Measurements from ENCODE around the gene DIP2C. TPM values are rescaled to one million over a fixed set of nuclear protein-coding genes. Genes with fewer than 3 reads are reported as not detected.

DIP2C gene
- total RNA-seq, 8 experiments from 2014 or later, result 1.9 to 26.3 (median 19.8) TPM

DNA sequence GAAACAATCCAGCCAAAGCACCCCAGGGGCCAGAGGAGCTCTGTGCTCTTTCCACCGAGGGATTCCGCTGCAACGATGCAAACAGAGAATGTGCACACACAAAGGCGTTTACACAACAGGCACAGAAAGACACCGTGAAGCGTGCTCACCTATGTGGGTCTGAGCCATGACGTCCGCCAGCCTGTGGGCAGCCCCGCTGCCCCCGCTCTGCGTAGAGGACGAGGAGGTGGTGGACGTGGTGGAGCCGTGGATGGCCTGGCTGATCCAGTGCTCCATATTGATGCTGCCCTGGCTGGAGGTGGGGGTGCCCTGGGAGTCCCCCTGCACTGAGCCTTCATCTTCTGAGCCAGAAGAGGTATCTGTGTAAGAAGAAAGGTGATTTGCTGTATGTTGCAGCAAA is 266.8 kb downstream of the DIP2C start:
- Histone ChIP-seq H3K27ac (no peak overlapping the region), H3K4me1 (replicated peaks in 1 of 2) (peaks cover 0 to 8% of the 10 kb centered on the region in 2 donors), H3K4me3 (no peak overlapping the region)
- ATAC-seq (replicated peaks in 6 of 8), result peak in 1 of 8 experiments; percentile 31
- WGBS, 10 experiments, result 67 to 90% methylated on average over 4 to 7 of the region's 14 CpGs; no CpG with 5 or more reads in 8 of the 10 experiments
- in situ Hi-C loops (cut with MboI; ENCODE audit: low pct_unique_long_range_greater_than_20kb in 2 of 9, low sequenced_read_pairs in 9 of 9, unreplicated experiment in 9 of 9), result no loop called here

DNA sequence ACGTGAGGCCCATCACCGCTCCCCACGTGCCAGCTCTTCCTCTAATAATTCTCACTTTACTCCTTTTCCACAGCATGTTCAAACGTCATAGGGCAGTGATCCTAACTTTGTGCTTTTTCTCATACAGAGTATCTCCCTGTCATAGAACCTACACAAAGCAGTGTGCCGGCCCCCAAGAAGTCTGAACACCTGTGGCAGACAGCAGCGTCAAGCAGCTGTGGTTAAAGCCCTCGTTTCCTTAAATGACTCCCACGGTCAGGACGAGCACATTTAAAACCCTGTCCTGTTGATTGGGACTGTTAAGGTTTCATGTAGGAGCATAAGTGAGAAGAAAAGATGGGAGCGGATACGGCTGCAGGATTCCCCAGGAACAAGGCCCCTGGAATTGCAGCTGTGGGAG is 267.2 kb downstream of the DIP2C start:
- WGBS, 10 experiments, result 77 to 100% (median 86%) methylated on average over 1 to 8 of the region's 11 CpGs; no CpG with 5 or more reads in 4 of the 10 experiments

DNA sequence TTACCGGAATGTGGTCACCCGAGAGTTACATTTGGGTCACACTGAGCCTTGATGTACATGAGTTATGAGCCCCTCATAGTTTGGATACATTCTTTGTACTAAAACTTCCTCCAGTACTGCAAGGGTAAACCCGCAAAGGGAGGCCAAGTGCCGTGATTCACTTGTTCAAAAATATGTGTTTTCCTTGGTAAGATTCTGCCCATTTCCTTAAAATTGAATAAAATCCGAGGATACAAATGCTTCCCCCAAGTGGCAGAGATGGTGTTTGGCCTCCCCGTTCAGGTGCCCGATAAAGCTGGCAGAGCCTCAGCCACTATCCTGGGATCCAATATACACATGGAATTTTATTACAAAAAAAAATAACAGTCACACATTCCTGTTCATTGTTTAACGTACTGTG is 268.3 kb downstream of the DIP2C start:
- no peak overlapping the region for H3K27ac ChIP-seq
- no peak for ATAC-seq (replicated peaks in 6 of 8)
- H3K4me3 ChIP-seq, result no peak overlapping the region
- H3K4me1 ChIP-seq (replicated peaks in 1 of 2), result peaks cover 0 to 8% of the 10 kb centered on the region in 2 donors
- in situ Hi-C loops (cut with MboI; ENCODE audit: low pct_unique_long_range_greater_than_20kb in 2 of 9, low sequenced_read_pairs in 9 of 9, unreplicated experiment in 9 of 9), result no loop called here
- 8 to 98% (median 93%) methylated on average over 2 to 8 of the region's 8 CpGs; no CpG with 5 or more reads in 1 of the 10 experiments for WGBS, 10 experiments

More for the DNA sequence above, 267.2 kb downstream of the DIP2C start:
- Histone ChIP-seq H3K4me3 (no peak overlapping the region), H3K4me1 (replicated peaks in 1 of 2) (peaks cover 0 to 8% of the 10 kb centered on the region in 2 donors), H3K27ac (no peak overlapping the region)
- in situ Hi-C loops (cut with MboI; ENCODE audit: low pct_unique_long_range_greater_than_20kb in 2 of 9, low sequenced_read_pairs in 9 of 9, unreplicated experiment in 9 of 9), result no loop called here
- ATAC-seq (replicated peaks in 6 of 8), result no peak

DNA sequence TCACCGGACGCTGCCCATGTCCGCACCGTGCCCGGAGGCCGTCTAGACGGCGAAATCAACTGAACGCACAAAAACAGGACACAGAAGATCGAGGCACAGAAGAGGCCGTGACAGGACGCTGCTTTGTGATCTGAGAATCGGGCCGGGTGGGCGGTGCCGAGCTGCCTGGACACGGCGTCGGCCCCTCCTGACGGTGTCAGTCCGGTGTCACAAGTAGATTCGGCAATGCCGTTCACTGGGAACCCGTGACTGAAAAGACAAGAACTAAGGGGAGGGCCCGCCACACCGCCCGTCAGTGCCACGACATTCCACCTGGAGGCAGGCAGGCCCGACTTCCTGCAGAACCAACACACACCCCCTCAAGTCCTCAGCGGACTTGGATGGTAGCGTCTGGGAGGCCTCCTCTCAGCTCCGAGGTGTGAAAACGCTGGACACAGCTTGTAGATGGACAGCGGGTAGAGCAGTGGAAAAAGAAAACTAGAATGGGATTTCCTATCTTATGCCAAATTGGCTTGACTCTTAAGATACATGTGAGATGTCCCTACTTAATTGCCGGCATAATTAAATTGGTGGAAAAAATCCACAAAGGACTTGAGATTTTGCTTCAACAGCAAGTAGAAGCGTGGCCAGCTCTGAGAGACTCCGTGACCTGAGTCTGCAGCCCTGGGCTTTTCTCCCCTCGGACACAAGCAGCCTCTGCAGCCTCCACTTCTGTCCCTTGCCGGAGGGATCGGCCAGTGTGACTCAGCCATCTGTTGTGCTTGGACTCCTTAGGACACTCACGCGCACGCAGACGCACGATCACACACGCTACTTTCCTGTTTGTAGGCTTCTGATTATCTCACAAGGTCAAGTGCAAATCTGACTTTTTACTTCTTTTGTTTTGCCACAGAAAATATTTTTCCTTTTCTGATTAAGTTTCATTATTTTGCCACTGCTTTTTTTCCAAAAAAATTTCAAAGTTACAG is 269.0 kb downstream of the DIP2C start:
- 87 to 99% (median 96%) methylated on average over 3 to 23 of the region's 46 CpGs; no CpG with 5 or more reads in 1 of the 10 experiments for WGBS, 10 experiments
- ATAC-seq (replicated peaks in 6 of 8), result no peak
- Histone ChIP-seq H3K27ac (no peak overlapping the region), H3K4me3 (no peak overlapping the region), H3K4me1 (replicated peaks in 1 of 2) (peaks cover 0 to 8% of the 10 kb centered on the region in 2 donors)
- in situ Hi-C loops (cut with MboI; ENCODE audit: low pct_unique_long_range_greater_than_20kb in 2 of 9, low sequenced_read_pairs in 9 of 9, unreplicated experiment in 9 of 9), result no loop called here

DNA sequence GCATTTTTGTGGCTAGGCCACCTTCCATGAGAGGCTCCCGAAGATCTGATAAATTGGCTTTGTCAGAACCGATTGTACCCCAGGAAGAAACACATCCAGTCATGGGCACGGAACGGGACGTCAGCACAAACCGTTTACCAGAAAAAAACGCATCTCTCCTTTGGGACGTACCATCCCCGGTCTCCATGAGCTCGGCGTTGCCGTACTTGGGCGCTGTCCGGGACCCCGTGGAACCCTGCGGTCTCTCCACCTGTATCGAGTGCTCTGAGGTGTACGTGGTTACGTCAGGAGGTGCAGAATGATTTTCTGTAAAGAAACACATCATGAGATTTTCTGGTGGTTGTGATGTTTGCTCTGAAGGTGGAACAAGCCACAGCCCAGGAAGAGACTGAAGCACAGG is 270.6 kb downstream of the DIP2C start:
- WGBS, 10 experiments, result 79 to 100% (median 94%) methylated on average over 1 to 15 of the region's 19 CpGs; no CpG with 5 or more reads in 1 of the 10 experiments
- H3K27ac ChIP-seq, result no peak overlapping the region
- no peak overlapping the region for H3K4me3 ChIP-seq
- ATAC-seq (replicated peaks in 6 of 8), result no peak
- H3K4me1 ChIP-seq (replicated peaks in 1 of 2), result peaks cover 0 to 8% of the 10 kb centered on the region in 2 donors
- in situ Hi-C loops (cut with MboI; ENCODE audit: low pct_unique_long_range_greater_than_20kb in 2 of 9, low sequenced_read_pairs in 9 of 9, unreplicated experiment in 9 of 9), result no loop called here

DNA sequence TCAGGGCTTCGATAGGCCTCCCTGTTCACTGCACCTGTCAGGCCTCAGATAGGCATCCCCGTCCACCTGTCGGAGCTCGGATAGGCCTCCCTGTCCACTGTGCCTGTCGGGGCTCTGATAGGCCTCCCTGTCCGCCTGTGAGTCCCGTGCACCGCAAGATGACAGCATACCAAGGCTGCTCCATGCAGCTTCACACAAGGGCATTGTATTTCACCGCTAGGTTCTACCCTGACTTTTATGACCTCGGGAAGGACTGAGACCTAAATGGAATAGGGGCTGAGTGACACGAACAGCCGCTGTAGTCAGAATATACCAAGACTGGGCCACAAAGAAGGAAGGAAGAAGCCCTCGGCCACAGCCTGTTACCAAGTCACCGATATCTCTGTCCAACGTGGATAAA is 271.2 kb downstream of the DIP2C start:
- WGBS, 10 experiments, result 73 to 100% (median 89%) methylated on average over 2 to 6 of the region's 15 CpGs; no CpG with 5 or more reads in 4 of the 10 experiments
- ATAC-seq (replicated peaks in 6 of 8), result no peak
- H3K4me3 ChIP-seq, result no peak overlapping the region
- in situ Hi-C loops (cut with MboI; ENCODE audit: low pct_unique_long_range_greater_than_20kb in 2 of 9, low sequenced_read_pairs in 9 of 9, unreplicated experiment in 9 of 9), result no loop called here
- H3K27ac ChIP-seq, result no peak overlapping the region
- peaks cover 0 to 3% of the 10 kb centered on the region in 2 donors for H3K4me1 ChIP-seq (replicated peaks in 1 of 2)

DNA sequence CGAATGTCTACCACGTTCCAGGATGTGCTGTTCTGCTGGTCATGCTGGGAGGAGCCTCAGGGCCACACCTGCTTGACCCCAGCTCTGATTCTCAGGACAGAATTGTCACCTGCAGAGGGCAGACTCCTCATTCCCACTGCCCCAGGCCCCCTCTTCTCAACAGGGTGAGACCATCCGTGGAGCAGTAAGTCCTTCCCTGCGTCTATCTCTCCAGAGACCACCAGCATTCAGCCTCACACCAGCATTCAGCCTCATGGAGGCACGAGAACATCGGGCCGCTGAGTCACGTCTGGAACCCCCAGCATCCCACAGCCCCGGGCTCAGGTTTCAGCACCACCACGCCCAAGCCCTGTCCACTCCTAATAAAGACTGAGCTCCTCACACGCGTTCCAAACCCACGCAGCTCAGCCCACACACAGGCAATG is 273.4 kb downstream of the DIP2C start:
- Histone ChIP-seq H3K4me3 (no peak overlapping the region), H3K4me1 (replicated peaks in 1 of 2) (no peaks in the 10 kb centered on the region), H3K27ac (no peak overlapping the region)
- 40 to 100% (median 76%) methylated on average over 1 to 11 of the region's 13 CpGs; no CpG with 5 or more reads in 2 of the 10 experiments for WGBS, 10 experiments
- peak in 1 of 8 experiments; percentile 75 for ATAC-seq (replicated peaks in 6 of 8)
- in situ Hi-C loops (cut with MboI; ENCODE audit: low pct_unique_long_range_greater_than_20kb in 2 of 9, low sequenced_read_pairs in 9 of 9, unreplicated experiment in 9 of 9), result no loop called here

DNA sequence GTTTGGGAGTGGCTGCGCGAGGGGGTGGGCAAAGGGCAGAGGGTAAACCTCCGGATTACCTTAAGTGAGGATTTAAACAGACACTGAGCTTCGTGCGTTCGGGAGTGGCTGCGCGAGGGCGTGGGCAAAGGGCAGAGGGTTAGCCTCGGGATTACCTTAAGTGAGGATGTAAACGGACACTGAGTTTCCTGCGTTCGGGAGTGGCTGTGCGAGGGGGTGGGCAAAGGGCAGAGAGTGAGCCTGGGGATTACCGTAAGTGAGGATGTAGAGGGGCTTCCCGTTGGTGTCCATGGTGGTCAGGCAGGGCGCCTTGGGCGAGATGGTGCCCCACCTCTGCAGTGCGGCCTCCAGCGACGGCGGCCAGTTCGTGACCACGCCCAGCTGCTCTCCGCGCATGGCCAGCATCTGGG is 275.8 kb downstream of the DIP2C start:
- in situ Hi-C loops (cut with MboI; ENCODE audit: low pct_unique_long_range_greater_than_20kb in 2 of 9, low sequenced_read_pairs in 9 of 9, unreplicated experiment in 9 of 9), result no loop called here
- no peak overlapping the region for H3K27ac ChIP-seq
- 80 to 97% (median 87%) methylated on average over 3 to 15 of the region's 26 CpGs; no CpG with 5 or more reads in 3 of the 10 experiments for WGBS, 10 experiments
- no peak overlapping the region for H3K4me3 ChIP-seq
- no peaks in the 10 kb centered on the region for H3K4me1 ChIP-seq (replicated peaks in 1 of 2)
- peak in 1 of 8 experiments; percentile 20 for ATAC-seq (replicated peaks in 6 of 8)

DNA sequence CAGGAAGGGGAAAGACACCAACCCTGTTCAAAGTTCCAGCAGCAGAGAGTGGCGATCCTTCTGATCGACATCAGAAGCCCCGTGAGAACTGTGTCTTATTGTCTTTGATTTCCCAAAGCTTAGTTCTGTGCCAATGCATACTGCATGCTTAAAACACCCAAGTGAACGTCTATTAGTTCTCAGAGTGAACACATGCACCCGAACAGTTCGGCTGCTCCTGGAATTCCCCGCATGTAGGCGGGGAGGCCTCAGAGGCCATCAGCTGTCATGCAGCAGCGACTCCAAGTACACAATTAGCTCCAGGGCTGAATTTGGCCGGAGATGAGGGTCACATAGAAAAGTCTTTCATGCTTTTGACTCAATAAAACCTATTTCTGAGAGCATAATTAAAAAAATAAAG is 277.4 kb downstream of the DIP2C start:
- ATAC-seq (replicated peaks in 6 of 8), result peak in 2 of 8 experiments; percentile 63 to 88
- Histone ChIP-seq H3K4me3 (no peak overlapping the region), H3K4me1 (replicated peaks in 1 of 2) (no peaks in the 10 kb centered on the region), H3K27ac (no peak overlapping the region)
- in situ Hi-C loops (cut with MboI; ENCODE audit: low pct_unique_long_range_greater_than_20kb in 2 of 9, low sequenced_read_pairs in 9 of 9, unreplicated experiment in 9 of 9), result no loop called here
- 30 to 100% (median 80%) methylated on average over 1 to 10 of the region's 10 CpGs; no CpG with 5 or more reads in 1 of the 10 experiments for WGBS, 10 experiments

DNA sequence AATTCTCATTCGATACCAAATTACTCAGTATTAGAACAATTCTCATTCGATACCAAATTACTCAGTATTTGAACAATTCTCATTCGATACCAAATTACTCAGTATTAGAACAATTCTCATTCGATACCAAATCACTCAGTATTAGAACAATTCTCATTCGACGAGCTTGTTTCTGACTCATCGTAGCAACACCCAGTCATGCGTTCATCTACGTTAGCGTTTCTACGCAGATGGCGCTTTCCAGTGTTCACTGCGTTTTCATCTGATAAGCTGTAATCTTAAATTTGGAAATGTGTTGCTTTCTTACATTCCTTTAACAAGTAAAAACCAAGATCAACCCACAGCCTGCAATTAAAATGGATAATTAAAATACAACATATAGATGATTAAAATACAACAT is 277.9 kb downstream of the DIP2C start:
- H3K4me3 ChIP-seq, result no peak overlapping the region
- H3K4me1 ChIP-seq (replicated peaks in 1 of 2), result no peaks in the 10 kb centered on the region
- no peak overlapping the region for H3K27ac ChIP-seq
- WGBS, 10 experiments, result 78 to 98% (median 95%) methylated on average over 6 to 13 of the region's 13 CpGs
- in situ Hi-C loops (cut with MboI; ENCODE audit: low pct_unique_long_range_greater_than_20kb in 2 of 9, low sequenced_read_pairs in 9 of 9, unreplicated experiment in 9 of 9), result no loop called here
- no peak for ATAC-seq (replicated peaks in 6 of 8)

DNA sequence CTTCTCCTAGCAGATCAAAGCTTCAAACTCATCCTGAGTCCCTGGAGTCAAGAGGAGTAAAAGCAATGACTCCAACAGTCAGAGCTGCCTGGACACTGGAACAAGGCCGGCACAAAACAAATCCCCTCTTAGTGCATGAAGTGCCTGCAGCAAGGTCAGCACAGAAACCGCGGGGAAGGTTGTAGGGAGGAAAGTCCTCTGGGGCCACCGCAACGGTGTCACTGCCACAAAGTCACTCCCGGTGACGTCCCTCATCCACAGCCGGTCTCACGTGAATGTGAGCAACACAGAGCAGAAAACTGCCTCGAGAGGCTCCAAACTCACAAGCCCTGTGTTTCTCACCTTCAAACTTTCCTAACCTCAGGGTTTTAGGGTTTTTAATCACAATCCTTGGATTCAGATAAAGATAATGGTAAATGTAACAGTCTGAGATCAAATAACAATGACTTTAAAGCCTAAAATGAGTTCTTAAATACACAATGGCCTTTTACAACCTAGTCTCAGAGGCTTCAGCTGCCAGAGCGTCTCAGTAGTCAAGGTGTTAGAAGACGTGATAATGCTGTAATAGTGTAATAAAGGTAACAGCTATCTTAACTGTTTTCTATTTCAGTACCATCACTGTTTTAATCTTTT is 279.9 kb downstream of the DIP2C start:
- Histone ChIP-seq H3K4me1 (replicated peaks in 1 of 2) (no peaks in the 10 kb centered on the region), H3K27ac (no peak overlapping the region), H3K4me3 (no peak overlapping the region)
- no peak for ATAC-seq (replicated peaks in 6 of 8)
- in situ Hi-C loops (cut with MboI; ENCODE audit: low pct_unique_long_range_greater_than_20kb in 2 of 9, low sequenced_read_pairs in 9 of 9, unreplicated experiment in 9 of 9), result no loop called here
- WGBS, 10 experiments, result 67 to 100% (median 95%) methylated on average over 1 to 8 of the region's 12 CpGs; no CpG with 5 or more reads in 2 of the 10 experiments

DNA sequence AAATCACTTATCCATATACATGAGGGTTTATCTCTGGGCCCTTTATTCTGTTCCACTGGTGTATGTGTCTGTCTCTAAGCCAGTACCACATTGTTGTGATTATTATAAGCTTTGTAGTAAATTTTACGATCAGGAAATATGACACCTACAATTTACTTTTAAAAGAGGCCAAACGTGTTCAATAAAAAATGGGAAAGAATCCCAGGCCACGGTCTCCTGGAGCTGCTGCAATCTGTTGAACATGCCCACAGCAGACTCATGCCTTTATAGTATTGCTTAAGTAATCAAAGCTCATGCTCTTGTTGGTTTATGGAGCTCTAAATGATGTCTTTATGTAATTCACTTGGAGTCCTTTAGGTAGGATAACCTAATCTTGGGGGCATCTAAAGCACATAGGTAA is 281.2 kb downstream of the DIP2C start:
- in situ Hi-C loops (cut with MboI; ENCODE audit: low pct_unique_long_range_greater_than_20kb in 2 of 9, low sequenced_read_pairs in 9 of 9, unreplicated experiment in 9 of 9), result no loop called here
- peak in 1 of 8 experiments; percentile 38 for ATAC-seq (replicated peaks in 6 of 8)
- H3K27ac ChIP-seq, result no peak overlapping the region
- WGBS, 10 experiments, result 8 to 100% (median 60%) methylated on average over 1 to 3 of the region's 3 CpGs; no CpG with 5 or more reads in 1 of the 10 experiments
- H3K4me3 ChIP-seq, result no peak overlapping the region
- H3K4me1 ChIP-seq (replicated peaks in 1 of 2), result no peaks in the 10 kb centered on the region

DNA sequence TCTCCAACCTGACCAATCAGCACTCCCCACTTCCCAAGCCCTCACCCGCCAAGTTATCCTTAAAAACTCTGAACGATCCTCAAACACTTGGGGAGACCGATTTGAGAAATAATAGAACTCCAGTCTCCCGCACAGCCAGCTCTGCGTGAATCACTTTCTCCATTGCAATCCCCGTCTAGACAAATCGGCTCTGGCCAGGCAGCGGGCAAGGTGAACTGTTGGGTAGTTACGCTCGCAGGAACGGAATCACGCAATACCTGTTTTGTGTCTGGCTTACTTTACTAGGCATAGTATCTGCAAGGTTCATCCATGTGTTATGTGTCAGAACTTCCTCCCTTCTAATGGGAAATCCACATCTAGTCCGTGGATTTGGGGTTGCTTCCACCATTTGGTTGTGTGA is 282.5 kb downstream of the DIP2C start:
- ATAC-seq (replicated peaks in 6 of 8), result no peak
- 96 to 100% (median 100%) methylated on average over 1 to 11 of the region's 13 CpGs; no CpG with 5 or more reads in 3 of the 10 experiments for WGBS, 10 experiments
- Histone ChIP-seq H3K4me1 (replicated peaks in 1 of 2) (no peaks in the 10 kb centered on the region), H3K4me3 (no peak overlapping the region), H3K27ac (no peak overlapping the region)
- in situ Hi-C loops (cut with MboI; ENCODE audit: low pct_unique_long_range_greater_than_20kb in 2 of 9, low sequenced_read_pairs in 9 of 9, unreplicated experiment in 9 of 9), result no loop called here

Data from motor neuron (in vitro differentiated cells).